HCT116 (cell line): ENCODE measurements around the gene PROKR2.

Experiments
- ATF3 ChIP-seq: IDR thresholded peaks from 2 replicates; pipeline ENCODE4 v1.6.1; 2012
- CEBPB ChIP-seq: IDR thresholded peaks from 2 replicates; pipeline ENCODE4 v1.6.1; 2012; ENCODE audit warnings: low read depth
- CTCF ChIP-seq, 3 experiments: fragments of 200-600 bp in 1 of 3; sonication (generic) in 1 of 3; IDR thresholded peaks in 2 of 3; conservative IDR thresholded peaks in 1 of 3; 2 replicates each; pipeline ENCODE4 v1.5.1; 2012 to 2017; ENCODE audit warnings: low read depth in 2 of 3, low read length in 2 of 3, antibody characterized with exemption in 1 of 3, borderline replicate concordance in 1 of 3, control low read depth in 1 of 3, mild to moderate bottlenecking in 1 of 3, mixed read lengths in 1 of 3, mixed run types in 1 of 3, moderate library complexity in 1 of 3; ENCODE audit not compliant: insufficient read depth in 1 of 3
- EZH2 ChIP-seq: fragments of 200-600 bp; sonication (generic); IDR thresholded peaks from 2 replicates; pipeline ENCODE4 v1.6.1; 2017; ENCODE audit warnings: antibody characterized with exemption, mixed run types
- EZH2phosphoT487 ChIP-seq: fragments of 200-600 bp; IDR thresholded peaks from 2 replicates; pipeline ENCODE4 v1.6.1; 2018; ENCODE audit warnings: antibody characterized with exemption, borderline replicate concordance
- JUND ChIP-seq: IDR thresholded peaks from 2 replicates; pipeline ENCODE4 v1.6.1; 2012
- MAX ChIP-seq: IDR thresholded peaks from 2 replicates; pipeline ENCODE4 v1.6.1; 2012
- POLR2A ChIP-seq: IDR thresholded peaks from 2 replicates; pipeline ENCODE4 v1.7.0; 2011; ENCODE audit warnings: borderline replicate concordance; ENCODE audit not compliant: insufficient read depth, insufficient read length; ENCODE audit errors: extremely low read depth
- RAD21 ChIP-seq: IDR thresholded peaks from 2 replicates; pipeline ENCODE4 v1.6.1; 2012; ENCODE audit warnings: low read depth, mild to moderate bottlenecking
- REST ChIP-seq: IDR thresholded peaks from 2 replicates; pipeline ENCODE4 v1.6.1; 2012; ENCODE audit warnings: low read depth
- SIN3A ChIP-seq: IDR thresholded peaks from 2 replicates; pipeline ENCODE4 v1.6.1; 2012; ENCODE audit warnings: low read depth
- YY1 ChIP-seq: IDR thresholded peaks from 2 replicates; pipeline ENCODE4 v1.6.1; 2011; ENCODE audit warnings: low read length, low read depth, moderate library complexity, mild to moderate bottlenecking; ENCODE audit not compliant: insufficient replicate concordance; ENCODE audit errors: extremely low read depth
- ZNF274 ChIP-seq: fragments of 200-500 bp; sonication (Bioruptor generic); IDR thresholded peaks from 2 replicates; pipeline ENCODE4 v1.6.1; 2014; ENCODE audit warnings: mild to moderate bottlenecking, low read depth, low read length, inconsistent platforms

- no peak for TF ChIP-seq SIN3A
- TF ChIP-seq CTCF (IDR thresholded peaks at IDR 0.05 in 2 of 3, conservative IDR thresholded peaks at IDR 0.05 in 1 of 3; ENCODE audit: borderline replicate concordance in 1 of 3, insufficient read depth in 1 of 3, low read depth in 2 of 3, low read length in 2 of 3), result no peak
- no peak for TF ChIP-seq POLR2A
- no peak for TF ChIP-seq JUND
- no peak for TF ChIP-seq EZH2
- no peak for TF ChIP-seq CEBPB
- TF ChIP-seq ATF3, result no peak
- TF ChIP-seq EZH2phosphoT487, result no peak
- no peak for TF ChIP-seq ZNF274
- no peak for TF ChIP-seq YY1
- no peak for TF ChIP-seq MAX
- no peak for TF ChIP-seq REST
- TF ChIP-seq RAD21, result no peak
Measured at GRCh38 chr20:5356941-5357340, 40.2 kb upstream of the PROKR2 start.
